ENCODE data around the gene CD300A.
A peak's percentile ranks its signal among the peaks of the same experiment; 100 is the strongest.

CD300A gene

GRCh38 chr17:74466111-74466827 is at the start of gene CD300A:
CD300A (plus strand) TSS chr17:74466634; CDS start chr17:74466704, 70 bp downstream.
- DNase-seq (ENCODE audit: low spot score), result no peak

- DNase-seq (ENCODE audit: low spot score), result peak; percentile 65
Measured at GRCh38 chr17:74417178-74418045, 49.0 kb upstream of the CD300A start.

- DNase-seq (ENCODE audit: low spot score), result no peak
Measured at GRCh38 chr17:74419928-74420411, 46.5 kb upstream of the CD300A start.

- no peak for DNase-seq (ENCODE audit: low spot score)
Measured at GRCh38 chr17:74424117-74424516, 42.3 kb upstream of the CD300A start.

- no peak for DNase-seq (ENCODE audit: low spot score)
Measured at GRCh38 chr17:74424657-74425056, 41.8 kb upstream of the CD300A start.

GRCh38 chr17:74426551-74427047 is 39.8 kb upstream of the CD300A start:
- no peak for DNase-seq (ENCODE audit: low spot score)

GRCh38 chr17:74427048-74427762 is 39.2 kb upstream of the CD300A start:
- DNase-seq (ENCODE audit: low spot score), result peak; percentile 92

- no peak for DNase-seq (ENCODE audit: low spot score)
Measured at GRCh38 chr17:74427763-74428153, 38.7 kb upstream of the CD300A start.

GRCh38 chr17:74429604-74430384 is 36.6 kb upstream of the CD300A start:
- DNase-seq (ENCODE audit: low spot score), result no peak

- no peak for DNase-seq (ENCODE audit: low spot score)
Measured at GRCh38 chr17:74430385-74430705, 36.1 kb upstream of the CD300A start.

GRCh38 chr17:74430706-74431567 is 35.5 kb upstream of the CD300A start:
- DNase-seq (ENCODE audit: low spot score), result peak; percentile 85

GRCh38 chr17:74431568-74432423 is 34.6 kb upstream of the CD300A start, which contains the start of gene GPRC5C:
GPRC5C (plus strand) TSS chr17:74432088; CDS start chr17:74439777, 7,689 bp downstream.
- DNase-seq (ENCODE audit: low spot score), result peak; percentile 97

- DNase-seq (ENCODE audit: low spot score), result no peak
Measured at GRCh38 chr17:74432424-74432690, 34.1 kb upstream of the CD300A start.

- DNase-seq (ENCODE audit: low spot score), result no peak
Measured at GRCh38 chr17:74432766-74433391, 33.6 kb upstream of the CD300A start.

- peak; percentile 59 for DNase-seq (ENCODE audit: low spot score)
Measured at GRCh38 chr17:74433421-74434121, 32.9 kb upstream of the CD300A start.

- no peak for DNase-seq (ENCODE audit: low spot score)
Measured at GRCh38 chr17:74435775-74436359, 30.6 kb upstream of the CD300A start.

- DNase-seq (ENCODE audit: low spot score), result no peak
Measured at GRCh38 chr17:74437702-74438101, 28.7 kb upstream of the CD300A start.
